Lung (tissue), 12 donors: ENCODE measurements around the gene ZNF579. TPM values are rescaled to one million over a fixed set of nuclear protein-coding genes. Genes with fewer than 3 reads are reported as not detected.
"Not testable (repeated sequence)": the region's sequence is repeated elsewhere in the genome, so short reads cannot be mapped to it uniquely, and the experiment has no call there.

ENCODE experiments used
- ATAC-seq: fragments of 200-7000 bp; cut with Tn5 transposase; one replicate; pipeline ENCODE4 v1.9.1; 2020; ENCODE audit warnings: moderate number of reproducible peaks; ENCODE audit not compliant: insufficient read depth, low FRiP score
- DNase-seq, 3 donors: peaks; one replicate each; pipeline ENCODE4 v3.0.0-alpha.2; 2013 to 2017
- H3K27ac ChIP-seq, 2 donors: one replicate each; pipeline ENCODE4 v1.5.1; 2013; ENCODE audit warnings: mild to moderate bottlenecking in 2 of 2, moderate library complexity in 2 of 2, control low read depth in 1 of 2, inconsistent platforms in 1 of 2, low read depth in 1 of 2, low read length in 1 of 2
- H3K27me3 ChIP-seq, 3 donors: one replicate each; pipeline ENCODE4 v1.5.1; 2013; ENCODE audit warnings: low read length in 2 of 3; ENCODE audit not compliant: control insufficient read depth in 3 of 3, insufficient read depth in 3 of 3
- H3K36me3 ChIP-seq, 4 donors: one replicate each; pipeline ENCODE4 v1.5.1; 2013; ENCODE audit warnings: low read length in 4 of 4, mild to moderate bottlenecking in 1 of 4, moderate library complexity in 1 of 4; ENCODE audit not compliant: control insufficient read depth in 4 of 4, insufficient read depth in 4 of 4
- H3K4me1 ChIP-seq, 5 donors: one replicate each; pipeline ENCODE4 v1.5.1; 2013; ENCODE audit warnings: low read length in 5 of 5, mild to moderate bottlenecking in 2 of 5, moderate library complexity in 1 of 5; ENCODE audit not compliant: control insufficient read depth in 5 of 5, insufficient read depth in 5 of 5
- H3K4me3 ChIP-seq: one replicate; pipeline ENCODE4 v1.5.1; 2013; ENCODE audit warnings: mild to moderate bottlenecking, control low read depth, moderate library complexity
- H3K9ac ChIP-seq, 2 donors: one replicate each; pipeline ENCODE4 v1.5.1; 2013; ENCODE audit warnings: low read length in 2 of 2, control low read depth in 1 of 2; ENCODE audit not compliant: insufficient read depth in 1 of 2
- H3K9me3 ChIP-seq, 4 donors: one replicate each; pipeline ENCODE4 v1.5.1; 2013; ENCODE audit warnings: low read length in 3 of 4, mild to moderate bottlenecking in 1 of 4, moderate library complexity in 1 of 4; ENCODE audit not compliant: control insufficient read depth in 4 of 4, insufficient read depth in 3 of 4
- CTCF ChIP-seq: IDR thresholded peaks from 2 replicates; pipeline ENCODE4 v1.5.1; 2012; ENCODE audit warnings: mild to moderate bottlenecking; ENCODE audit errors: control extremely low read depth, extremely low read depth
- WGBS, 2 donors: extraction: QIAGEN DNeasy Blood & Tissue Kit; methylation state at CpG; one replicate each; pipeline ENCODE4 v1.1.7; 2013; 5-methylcytosine and 5-hydroxymethylcytosine counted together
- polyA plus RNA-seq, 2 donors: library from polyadenylated mRNA; stranded (reverse); fragments of 200-250 nt; gene quantifications; one replicate each; pipeline ENCODE4 v1.2.1, GENCODE V29; 2013
- total RNA-seq, 2 donors: library from RNA; depleted of rRNA in 1 of 2; stranded (reverse); fragments of >200 nt in 1 of 2; gene quantifications; one replicate each; pipeline ENCODE4 v1.2.1, GENCODE V29; 2014 to 2021
- donor health status: control.
- donor health status: control.
- donor health status: Bipolar disorder and iron deficiency.
- donor health status: healthy.
- donor health status: DM: yes; HTN: yes; CAD: no.

The ZNF579 gene
- total and polyA plus RNA-seq, 4 donors = 4.3 to 20.8 (median 10.1) TPM

DNA sequence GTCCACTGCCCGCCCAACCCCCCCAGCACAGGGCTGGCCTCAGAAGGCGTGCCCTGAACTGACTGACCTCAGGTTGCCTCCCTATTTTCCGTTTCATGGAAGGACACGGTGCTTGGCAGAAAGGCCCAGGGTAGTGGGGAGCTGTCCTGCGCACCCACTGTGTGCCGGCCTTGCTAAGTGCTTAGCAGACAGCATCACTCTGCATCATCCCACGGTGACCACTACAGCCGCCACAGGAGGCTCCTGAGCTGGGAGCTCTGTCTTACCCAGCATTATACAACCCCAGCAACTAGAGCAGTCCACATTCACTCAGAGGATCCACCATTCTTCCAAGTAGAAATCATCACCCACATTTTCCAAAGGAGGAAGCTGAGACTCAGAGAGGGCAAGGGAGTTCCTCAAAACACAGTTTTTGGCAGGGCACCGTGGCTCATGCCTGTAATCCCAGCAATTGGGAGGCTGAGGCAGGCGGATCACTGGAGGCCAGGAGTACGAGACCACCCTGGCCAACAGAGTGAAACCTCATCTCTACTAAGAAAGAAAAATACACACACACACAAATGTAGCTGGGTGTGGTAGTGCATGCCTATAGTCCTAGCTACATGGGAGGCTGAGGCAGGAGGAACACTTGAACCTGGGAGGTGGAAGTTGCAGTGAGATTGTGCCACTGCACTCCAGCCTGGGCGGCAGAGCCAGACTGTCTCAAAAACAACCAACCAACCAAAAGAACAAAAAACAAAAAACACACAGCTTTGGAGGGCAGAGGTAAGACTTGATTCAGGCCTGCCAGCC, 45.3 kb downstream of the ZNF579 start:
- no peak for TF ChIP-seq CTCF
- no peak overlapping the region for H3K4me3 ChIP-seq
- no peak for ATAC-seq
- WGBS, 2 donors = 84 to 87% methylated on average over 12 of the region's 12 CpGs
- no peaks in the 10 kb centered on the region for H3K4me1 ChIP-seq
- H3K27me3 ChIP-seq = no peaks in the 10 kb centered on the region
- no peak for DNase-seq
- H3K9me3 ChIP-seq = no peaks in the 10 kb centered on the region
- H3K36me3 ChIP-seq = no peaks in the 10 kb centered on the region
- no peak overlapping the region for H3K27ac ChIP-seq
- H3K9ac ChIP-seq = no peak overlapping the region

DNA sequence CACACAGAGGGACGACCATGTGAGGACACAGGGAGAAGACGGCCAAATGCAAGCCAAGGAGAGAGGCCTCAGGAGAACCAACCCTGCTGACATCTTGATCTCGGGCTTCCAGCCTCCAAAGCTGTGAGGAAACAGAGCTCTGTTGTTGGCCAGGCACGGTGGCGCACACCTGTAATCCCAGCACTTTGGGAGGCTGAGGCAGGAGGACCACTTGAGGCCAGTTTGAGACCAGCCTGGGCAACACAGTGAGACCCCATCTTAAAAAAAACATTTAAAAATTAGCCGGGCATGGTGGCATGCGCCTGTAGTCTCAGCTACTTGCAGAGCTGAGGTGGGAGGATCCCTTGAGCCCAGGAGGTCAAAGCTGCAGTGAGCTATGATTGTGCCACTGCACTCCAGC, 46.4 kb downstream of the ZNF579 start:
- 90 to 97% methylated on average over 7 of the region's 7 CpGs for WGBS, 2 donors

GRCh38 chr19:55530996-55531395, 49.7 kb downstream of the ZNF579 start:
- peaks cover 0 to 2% (median 0%) of the 10 kb centered on the region in 4 donors for H3K9me3 ChIP-seq
- H3K27me3 ChIP-seq = peaks cover 5 to 8% (median 7%) of the 10 kb centered on the region in 3 donors
- H3K4me3 ChIP-seq = no peak overlapping the region
- ATAC-seq (no peak), DNase-seq (no peak)
- H3K36me3 ChIP-seq = no peaks in the 10 kb centered on the region
- whole genome bisulfite sequencing, 2 donors = 92 to 93% methylated on average over 26 of the region's 26 CpGs
- H3K4me1 ChIP-seq = peaks cover 0 to 12% (median 11%) of the 10 kb centered on the region in 5 donors
- no peak for TF ChIP-seq CTCF
- no peak overlapping the region for H3K9ac ChIP-seq
- H3K27ac ChIP-seq = no peak overlapping the region

More for the DNA sequence above, 46.4 kb downstream of the ZNF579 start:
- H3K9me3 ChIP-seq, H3K4me1 ChIP-seq, H3K4me3 ChIP-seq, DNase-seq, ATAC-seq, H3K9ac ChIP-seq, H3K27me3 ChIP-seq, H3K36me3 ChIP-seq, H3K27ac ChIP-seq: not testable (repeated sequence)

- peaks cover 0 to 13% (median 11%) of the 10 kb centered on the region in 5 donors for H3K4me1 ChIP-seq
- DNase-seq (no peak), ATAC-seq (no peak)
- no peak overlapping the region for H3K27ac ChIP-seq
- 87 to 90% methylated on average over 56 of the region's 56 CpGs for WGBS, 2 donors
- TF ChIP-seq CTCF = no peak
- H3K9ac ChIP-seq = no peak overlapping the region
- H3K9me3 ChIP-seq = peaks cover 0 to 2% (median 0%) of the 10 kb centered on the region in 4 donors
- peaks cover 5 to 10% (median 8%) of the 10 kb centered on the region in 3 donors for H3K27me3 ChIP-seq
- no peak overlapping the region for H3K4me3 ChIP-seq
- H3K36me3 ChIP-seq = no peaks in the 10 kb centered on the region
These were observed 50.9 kb downstream of the ZNF579 start for GRCh38 chr19:55529636-55530234.
